ENCODE measurements around the gene SMIM45.
A peak's percentile ranks its signal among the peaks of the same experiment; 100 is the strongest.

SMIM45 gene

GRCh38 chr22:41964112-41964491, 12.2 kb downstream of the SMIM45 start (continued):
- TF ChIP-seq, protein P1, sequence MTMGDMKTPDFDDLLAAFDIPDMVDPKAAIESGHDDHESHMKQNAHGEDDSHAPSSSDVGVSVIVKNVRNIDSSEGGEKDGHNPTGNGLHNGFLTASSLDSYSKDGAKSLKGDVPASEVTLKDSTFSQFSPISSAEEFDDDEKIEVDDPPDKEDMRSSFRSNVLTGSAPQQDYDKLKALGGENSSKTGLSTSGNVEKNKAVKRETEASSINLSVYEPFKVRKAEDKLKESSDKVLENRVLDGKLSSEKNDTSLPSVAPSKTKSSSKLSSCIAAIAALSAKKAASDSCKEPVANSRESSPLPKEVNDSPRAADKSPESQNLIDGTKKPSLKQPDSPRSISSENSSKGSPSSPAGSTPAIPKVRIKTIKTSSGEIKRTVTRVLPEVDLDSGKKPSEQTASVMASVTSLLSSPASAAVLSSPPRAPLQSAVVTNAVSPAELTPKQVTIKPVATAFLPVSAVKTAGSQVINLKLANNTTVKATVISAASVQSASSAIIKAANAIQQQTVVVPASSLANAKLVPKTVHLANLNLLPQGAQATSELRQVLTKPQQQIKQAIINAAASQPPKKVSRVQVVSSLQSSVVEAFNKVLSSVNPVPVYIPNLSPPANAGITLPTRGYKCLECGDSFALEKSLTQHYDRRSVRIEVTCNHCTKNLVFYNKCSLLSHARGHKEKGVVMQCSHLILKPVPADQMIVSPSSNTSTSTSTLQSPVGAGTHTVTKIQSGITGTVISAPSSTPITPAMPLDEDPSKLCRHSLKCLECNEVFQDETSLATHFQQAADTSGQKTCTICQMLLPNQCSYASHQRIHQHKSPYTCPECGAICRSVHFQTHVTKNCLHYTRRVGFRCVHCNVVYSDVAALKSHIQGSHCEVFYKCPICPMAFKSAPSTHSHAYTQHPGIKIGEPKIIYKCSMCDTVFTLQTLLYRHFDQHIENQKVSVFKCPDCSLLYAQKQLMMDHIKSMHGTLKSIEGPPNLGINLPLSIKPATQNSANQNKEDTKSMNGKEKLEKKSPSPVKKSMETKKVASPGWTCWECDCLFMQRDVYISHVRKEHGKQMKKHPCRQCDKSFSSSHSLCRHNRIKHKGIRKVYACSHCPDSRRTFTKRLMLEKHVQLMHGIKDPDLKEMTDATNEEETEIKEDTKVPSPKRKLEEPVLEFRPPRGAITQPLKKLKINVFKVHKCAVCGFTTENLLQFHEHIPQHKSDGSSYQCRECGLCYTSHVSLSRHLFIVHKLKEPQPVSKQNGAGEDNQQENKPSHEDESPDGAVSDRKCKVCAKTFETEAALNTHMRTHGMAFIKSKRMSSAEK (CRISPR knock-in tag; IDR thresholded peaks at IDR 0.05; ENCODE audit: borderline replicate concordance), result no peak
- TF ChIP-seq ETV6 (CRISPR knock-in tag; IDR thresholded peaks at IDR 0.05), result no peak
- no peak for TF ChIP-seq ZNF396 (CRISPR knock-in tag; IDR thresholded peaks at IDR 0.05; ENCODE audit: borderline replicate concordance)
- no peak for TF ChIP-seq USF1 (CRISPR knock-in tag; IDR thresholded peaks at IDR 0.05)
- no peak for TF ChIP-seq ZNF416 (CRISPR knock-in tag; IDR thresholded peaks at IDR 0.05)
- TF ChIP-seq ZNF138 (CRISPR knock-in tag; conservative IDR thresholded peaks at IDR 0.05), result no peak
- TF ChIP-seq ARID4B (CRISPR knock-in tag; IDR thresholded peaks at IDR 0.05; ENCODE audit: borderline replicate concordance), result no peak
- TF ChIP-seq E2F4 (CRISPR knock-in tag; IDR thresholded peaks at IDR 0.05; ENCODE audit: borderline replicate concordance, low read depth), result no peak
- no peak for TF ChIP-seq CREM (CRISPR knock-in tag; IDR thresholded peaks at IDR 0.05)
- no peak for TF ChIP-seq MXD4 (CRISPR knock-in tag; IDR thresholded peaks at IDR 0.05; ENCODE audit: borderline replicate concordance)
- TF ChIP-seq CTCF (IDR thresholded peaks at IDR 0.05), result no peak

DNA sequence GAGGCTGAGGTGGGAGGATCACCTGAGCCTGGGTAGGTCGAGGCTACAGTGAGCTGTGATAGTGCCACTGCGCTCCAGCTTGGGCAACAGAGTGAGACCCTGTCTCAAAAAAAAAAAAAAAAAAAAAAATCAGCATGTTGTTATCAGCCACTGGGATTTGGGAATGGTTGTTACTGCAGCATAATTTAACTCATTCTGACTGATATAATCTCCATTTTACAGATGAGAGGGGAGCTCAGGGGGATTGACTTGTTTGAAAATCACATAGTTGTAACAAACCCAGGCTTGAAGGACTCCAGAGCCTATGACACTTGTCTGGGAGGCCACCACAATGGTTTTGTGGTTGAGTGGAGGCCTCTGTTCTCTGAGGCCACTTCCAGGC, 14.3 kb downstream of the SMIM45 start:
- peaks cover 6% of the 10 kb centered on the region for H3K9me3 Mint-ChIP-seq
- DNase-seq (ENCODE audit: low spot score) (no peak), ATAC-seq (no peak)
- ChIA-PET CTCF (interaction anchor here (0.7 to 10.1 kb wide), 9 partner anchors 8 to 269 kb away, joined by 4 to 78 read pairs (median 9); partner anchors contain the start of genes CENPM, NAGA and NDUFA6), POLR2A (interaction anchor here (0.7 kb wide), 2 partner anchors 144 to 494 kb away, joined by 3 to 6 read pairs; no protein-coding TSS in a partner anchor)
- H3K27ac Mint-ChIP-seq, result no peak overlapping the region
- TF ChIP-seq, protein P2, sequence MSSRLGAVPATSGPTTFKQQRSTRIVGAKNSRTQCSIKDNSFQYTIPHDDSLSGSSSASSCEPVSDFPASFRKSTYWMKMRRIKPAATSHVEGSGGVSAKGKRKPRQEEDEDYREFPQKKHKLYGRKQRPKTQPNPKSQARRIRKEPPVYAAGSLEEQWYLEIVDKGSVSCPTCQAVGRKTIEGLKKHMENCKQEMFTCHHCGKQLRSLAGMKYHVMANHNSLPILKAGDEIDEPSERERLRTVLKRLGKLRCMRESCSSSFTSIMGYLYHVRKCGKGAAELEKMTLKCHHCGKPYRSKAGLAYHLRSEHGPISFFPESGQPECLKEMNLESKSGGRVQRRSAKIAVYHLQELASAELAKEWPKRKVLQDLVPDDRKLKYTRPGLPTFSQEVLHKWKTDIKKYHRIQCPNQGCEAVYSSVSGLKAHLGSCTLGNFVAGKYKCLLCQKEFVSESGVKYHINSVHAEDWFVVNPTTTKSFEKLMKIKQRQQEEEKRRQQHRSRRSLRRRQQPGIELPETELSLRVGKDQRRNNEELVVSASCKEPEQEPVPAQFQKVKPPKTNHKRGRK (CRISPR knock-in tag; IDR thresholded peaks at IDR 0.05; ENCODE audit: borderline replicate concordance), result no peak
- TF ChIP-seq ELF4 (CRISPR knock-in tag; IDR thresholded peaks at IDR 0.05; ENCODE audit: low read depth), result no peak
- no peak for TF ChIP-seq CDX4 (CRISPR knock-in tag; IDR thresholded peaks at IDR 0.05; ENCODE audit: borderline replicate concordance)
- 0 out of 2 replicates have a peak, but pooled peaks have one; percentile 12 for TF ChIP-seq GTF2I (CRISPR knock-in tag; conservative IDR thresholded peaks at IDR 0.05)
- no peak for TF ChIP-seq CREM (CRISPR knock-in tag; IDR thresholded peaks at IDR 0.05)
- TF ChIP-seq ZNF423 (CRISPR knock-in tag; IDR thresholded peaks at IDR 0.05), result no peak
- H3K4me1 Mint-ChIP-seq, result peaks cover 18% of the 10 kb centered on the region
- peaks cover 3% of the 10 kb centered on the region for H3K36me3 Mint-ChIP-seq
- H3K4me3 Mint-ChIP-seq, result no peak overlapping the region
- H3K27me3 Mint-ChIP-seq (ENCODE audit: low read depth), result peaks cover 30% of the 10 kb centered on the region
